Gastroesophageal sphincter (tissue), 4 donors: ENCODE data around the gene LGALS16. TPM values are rescaled to one million over a fixed set of nuclear protein-coding genes. Genes with fewer than 3 reads are reported as not detected.

Experiments used
- ATAC-seq: fragments of 150-250 bp; one replicate; pipeline ENCODE4 v1.9.1; 2016; ENCODE audit warnings: mild to moderate bottlenecking, moderate library complexity
- H3K27ac ChIP-seq, 4 donors: fragments of 200-600 bp; sonication (generic) in 3 of 4; 1 replicate in 3 of 4; 2 replicates in 1 of 4; pipeline ENCODE4 v1.5.1; 2016 to 2019
- H3K27me3 ChIP-seq: fragments of 200-600 bp; sonication (generic); one replicate; pipeline ENCODE4 v1.5.1; 2019
- H3K36me3 ChIP-seq, 2 donors: fragments of 200-600 bp; sonication (generic); one replicate each; pipeline ENCODE4 v1.5.1; 2019; ENCODE audit warnings: control low read depth in 1 of 2
- H3K4me1 ChIP-seq, 3 donors: fragments of 200-600 bp; sonication (generic); 1 replicate in 2 of 3; 2 replicates in 1 of 3; pipeline ENCODE4 v1.5.1; 2016 to 2019; ENCODE audit warnings: control low read depth in 2 of 3
- H3K4me3 ChIP-seq, 2 donors: fragments of 200-600 bp; sonication (generic); one replicate each; pipeline ENCODE4 v1.5.1; 2019; ENCODE audit warnings: mild to moderate bottlenecking in 1 of 2, moderate library complexity in 1 of 2
- H3K9me3 ChIP-seq, 3 donors: fragments of 200-600 bp; sonication (generic); one replicate each; pipeline ENCODE4 v1.5.1; 2017 to 2019; ENCODE audit warnings: control low read depth in 2 of 3
- EP300 ChIP-seq: sonication (generic); formaldehyde crosslinking; IDR thresholded peaks from one replicate; pipeline ENCODE4 v1.6.1; 2017; ENCODE audit warnings: antibody characterized with exemption, mild to moderate bottlenecking
- POLR2A ChIP-seq, 2 donors: fragments of 450-650 bp; IDR thresholded peaks; one replicate each; pipeline ENCODE4 v1.6.1; 2017; ENCODE audit warnings: antibody characterized with exemption in 2 of 2, mild to moderate bottlenecking in 2 of 2, moderate library complexity in 1 of 2
- POLR2AphosphoS5 ChIP-seq: sonication (generic); formaldehyde crosslinking; IDR thresholded peaks from one replicate; pipeline ENCODE4 v1.6.1; 2017; ENCODE audit warnings: antibody characterized with exemption
- WGBS, 2 donors: methylation state at CpG; one replicate each; pipeline ENCODE4 v1.1.5; 2018; ENCODE audit warnings: low coverage in 1 of 2; 5-methylcytosine and 5-hydroxymethylcytosine counted together
- total RNA-seq, 4 donors: library from RNA; depleted of rRNA; stranded (reverse); fragments of >200 nt; gene quantifications; one replicate each; pipeline ENCODE4 v1.1.0, GENCODE V29; 2016
- TF ChIP-seq, protein P1 (sequence below), 4 experiments: fragments of 200-600 bp in 2 of 4; fragments of 450-650 bp in 2 of 4; sonication (generic) in 1 of 4; IDR thresholded peaks; one replicate each; pipeline ENCODE4 v1.5.1; 2017 to 2019; ENCODE audit warnings: antibody characterized with exemption in 4 of 4, mild to moderate bottlenecking in 2 of 4, moderate library complexity in 2 of 4

LGALS16 gene
- total RNA-seq, 4 donors from 2014 or later: not detected

DNA sequence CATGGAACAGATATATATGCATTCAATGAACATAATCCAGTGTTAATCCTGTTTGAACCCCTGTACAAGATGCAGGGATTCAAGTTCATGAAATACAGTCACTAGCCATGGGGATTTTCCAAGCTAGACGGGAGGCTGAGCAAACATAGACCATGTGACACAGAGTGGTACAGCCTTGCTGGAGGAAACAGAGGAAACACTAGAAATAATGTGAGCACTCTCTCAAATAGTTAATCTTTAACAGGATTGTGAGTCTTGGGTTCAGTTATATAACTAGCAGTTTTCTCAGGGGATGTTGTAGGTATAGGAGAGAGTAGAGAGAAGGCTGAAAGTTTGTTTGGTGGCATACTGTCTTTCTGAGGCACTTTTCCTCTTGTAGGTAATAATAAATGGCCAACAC lies 13.9 kb upstream of the LGALS16 start:
- no peak for ATAC-seq
- no peak overlapping the region for H3K27ac ChIP-seq
- H3K4me3 ChIP-seq: no peak overlapping the region
- H3K9me3 ChIP-seq: no peaks in the 10 kb centered on the region
- WGBS, 2 donors: 38 to 40% methylated on average over 1 of the region's 1 CpG
- H3K4me1 ChIP-seq: no peaks in the 10 kb centered on the region
- TF ChIP-seq POLR2A (IDR thresholded peaks at IDR 0.05) (no peak), POLR2AphosphoS5 (no peak), EP300 (no peak)
- TF ChIP-seq, protein P1, sequence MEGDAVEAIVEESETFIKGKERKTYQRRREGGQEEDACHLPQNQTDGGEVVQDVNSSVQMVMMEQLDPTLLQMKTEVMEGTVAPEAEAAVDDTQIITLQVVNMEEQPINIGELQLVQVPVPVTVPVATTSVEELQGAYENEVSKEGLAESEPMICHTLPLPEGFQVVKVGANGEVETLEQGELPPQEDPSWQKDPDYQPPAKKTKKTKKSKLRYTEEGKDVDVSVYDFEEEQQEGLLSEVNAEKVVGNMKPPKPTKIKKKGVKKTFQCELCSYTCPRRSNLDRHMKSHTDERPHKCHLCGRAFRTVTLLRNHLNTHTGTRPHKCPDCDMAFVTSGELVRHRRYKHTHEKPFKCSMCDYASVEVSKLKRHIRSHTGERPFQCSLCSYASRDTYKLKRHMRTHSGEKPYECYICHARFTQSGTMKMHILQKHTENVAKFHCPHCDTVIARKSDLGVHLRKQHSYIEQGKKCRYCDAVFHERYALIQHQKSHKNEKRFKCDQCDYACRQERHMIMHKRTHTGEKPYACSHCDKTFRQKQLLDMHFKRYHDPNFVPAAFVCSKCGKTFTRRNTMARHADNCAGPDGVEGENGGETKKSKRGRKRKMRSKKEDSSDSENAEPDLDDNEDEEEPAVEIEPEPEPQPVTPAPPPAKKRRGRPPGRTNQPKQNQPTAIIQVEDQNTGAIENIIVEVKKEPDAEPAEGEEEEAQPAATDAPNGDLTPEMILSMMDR (IDR thresholded peaks at IDR 0.05): no peak
- H3K27me3 ChIP-seq: peaks cover 75% of the 10 kb centered on the region
- H3K36me3 ChIP-seq: no peaks in the 10 kb centered on the region

DNA sequence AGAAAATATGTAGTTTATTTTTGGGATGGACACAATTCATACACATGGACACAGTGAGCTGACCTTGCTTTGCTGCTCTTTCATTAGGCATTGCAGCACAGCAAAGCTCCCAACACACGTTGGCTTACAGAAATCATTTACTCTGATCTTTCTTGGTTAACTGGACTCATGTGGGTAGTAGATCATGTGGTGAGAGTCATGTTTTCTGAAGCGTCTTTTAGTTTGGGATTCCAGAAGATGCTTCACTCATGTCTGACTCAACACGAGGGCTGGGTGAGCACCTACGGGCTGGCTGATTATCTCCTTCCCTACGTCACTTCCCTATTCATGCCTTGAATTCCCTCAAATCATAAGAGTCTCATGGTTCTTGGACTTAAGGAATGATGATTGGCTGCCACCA lies 12.1 kb upstream of the LGALS16 start:
- Histone ChIP-seq H3K36me3 (no peaks in the 10 kb centered on the region), H3K4me3 (no peak overlapping the region), H3K27me3 (peaks cover 63% of the 10 kb centered on the region), H3K4me1 (no peaks in the 10 kb centered on the region), H3K27ac (no peak overlapping the region), H3K9me3 (no peaks in the 10 kb centered on the region)
- no peak for ATAC-seq
- WGBS, 2 donors: 64 to 66% methylated on average over 5 of the region's 5 CpGs
- TF ChIP-seq POLR2AphosphoS5: no peak
- TF ChIP-seq POLR2A (IDR thresholded peaks at IDR 0.05): no peak
- no peak for TF ChIP-seq EP300
- TF ChIP-seq, protein P1 (IDR thresholded peaks at IDR 0.05): no peak

DNA sequence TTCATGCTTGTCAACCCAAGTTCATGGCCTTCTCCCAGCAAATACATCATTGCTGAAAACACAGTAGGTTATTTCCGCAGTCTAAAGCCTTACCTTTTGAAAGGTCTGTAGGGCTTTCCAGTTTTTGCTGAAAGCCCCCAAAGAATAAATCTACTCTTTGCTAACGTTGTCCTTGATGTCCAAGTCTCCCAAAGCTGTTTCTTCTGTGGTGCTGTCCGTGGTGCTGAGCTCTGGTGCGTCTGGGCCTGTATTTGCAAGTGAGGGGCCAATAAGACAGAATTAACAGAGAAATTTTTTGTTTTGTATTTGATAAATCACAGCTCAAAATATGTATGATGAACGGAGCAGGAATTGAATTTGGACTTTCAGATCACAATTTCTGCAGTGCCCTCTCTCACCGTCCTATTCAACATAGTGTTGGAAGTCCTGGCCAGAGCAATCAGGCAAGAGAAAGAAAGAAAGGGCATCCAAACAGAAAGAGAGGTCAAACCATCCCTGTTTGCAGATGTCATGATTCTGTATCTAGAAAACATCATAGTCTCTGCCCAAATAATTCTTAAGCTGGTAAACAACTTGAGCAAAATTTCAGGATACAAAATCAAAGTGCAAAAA lies 9.8 kb upstream of the LGALS16 start:
- Histone ChIP-seq H3K4me3 (no peak overlapping the region), H3K36me3 (no peaks in the 10 kb centered on the region), H3K27ac (no peak overlapping the region), H3K27me3 (peaks cover 54% of the 10 kb centered on the region), H3K9me3 (no peaks in the 10 kb centered on the region), H3K4me1 (no peaks in the 10 kb centered on the region)
- TF ChIP-seq POLR2A (IDR thresholded peaks at IDR 0.05): no peak
- TF ChIP-seq, protein P1 (IDR thresholded peaks at IDR 0.05): no peak
- TF ChIP-seq EP300: no peak
- no peak for TF ChIP-seq POLR2AphosphoS5
- WGBS, 2 donors: 28 to 32% methylated on average over 3 to 6 of the region's 6 CpGs
- no peak for ATAC-seq

DNA sequence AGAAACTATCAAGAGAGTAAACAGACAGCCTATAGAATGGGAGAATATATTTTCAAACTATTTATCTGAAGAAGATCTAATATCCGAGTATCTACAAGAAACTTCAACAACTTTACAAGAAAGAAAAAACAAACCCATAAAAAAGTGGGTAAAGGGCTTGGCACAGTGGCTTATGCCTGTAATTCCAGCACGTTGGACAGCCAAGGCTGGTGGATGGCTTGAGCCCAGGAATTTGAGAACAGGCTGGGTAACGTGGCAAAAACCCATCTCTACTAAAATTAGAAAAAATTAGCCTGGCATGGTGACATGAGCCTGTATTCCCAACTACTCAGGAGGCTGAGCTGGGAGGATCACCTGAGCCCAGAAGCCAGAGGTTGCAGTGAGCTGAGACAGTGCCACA lies 7.8 kb upstream of the LGALS16 start:
- ATAC-seq: no peak
- Histone ChIP-seq H3K4me3 (no peak overlapping the region), H3K4me1 (no peaks in the 10 kb centered on the region), H3K27me3 (peaks cover 37% of the 10 kb centered on the region), H3K27ac (no peak overlapping the region), H3K9me3 (no peaks in the 10 kb centered on the region), H3K36me3 (no peaks in the 10 kb centered on the region)
- no peak for TF ChIP-seq POLR2A (IDR thresholded peaks at IDR 0.05)
- TF ChIP-seq POLR2AphosphoS5: no peak
- TF ChIP-seq EP300: no peak
- TF ChIP-seq, protein P1 (IDR thresholded peaks at IDR 0.05): no peak
- 29 to 44% methylated on average over 3 of the region's 3 CpGs for WGBS, 2 donors

DNA sequence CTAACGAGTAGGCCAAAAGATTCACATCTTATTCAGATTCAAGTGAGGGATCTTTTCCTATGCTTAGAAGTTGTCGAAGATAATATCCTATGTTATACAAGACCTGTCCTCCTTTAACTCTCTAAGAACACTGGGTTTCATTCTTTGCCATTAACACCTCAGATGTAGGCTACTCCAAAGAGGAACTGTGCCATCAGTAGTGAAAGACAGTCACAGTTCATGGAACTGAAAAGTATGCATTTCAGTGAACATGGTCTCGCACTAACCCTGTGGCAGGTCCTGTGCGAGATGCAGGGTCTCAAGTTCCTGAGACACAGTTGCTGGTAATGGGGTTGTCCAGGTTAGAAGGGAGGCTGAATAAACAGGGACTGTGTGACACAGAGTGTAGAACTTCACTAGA lies 4.1 kb downstream of the LGALS16 start:
- Histone ChIP-seq H3K4me1 (no peaks in the 10 kb centered on the region), H3K27ac (no peak overlapping the region), H3K4me3 (no peak overlapping the region), H3K9me3 (no peaks in the 10 kb centered on the region), H3K27me3 (peaks cover 10% of the 10 kb centered on the region), H3K36me3 (no peaks in the 10 kb centered on the region)
- 60 to 65% methylated on average over 2 to 4 of the region's 4 CpGs for WGBS, 2 donors
- no peak for TF ChIP-seq POLR2AphosphoS5
- no peak for TF ChIP-seq POLR2A (IDR thresholded peaks at IDR 0.05)
- TF ChIP-seq EP300: no peak
- no peak for ATAC-seq
